ENCODE measurements around the gene MAMDC4. TPM values are rescaled to one million over a fixed set of nuclear protein-coding genes. Genes with fewer than 3 reads are reported as not detected.

Gene MAMDC4
- total RNA-seq, 1 experiment from 2014 or later: 7.4 TPM

DNA sequence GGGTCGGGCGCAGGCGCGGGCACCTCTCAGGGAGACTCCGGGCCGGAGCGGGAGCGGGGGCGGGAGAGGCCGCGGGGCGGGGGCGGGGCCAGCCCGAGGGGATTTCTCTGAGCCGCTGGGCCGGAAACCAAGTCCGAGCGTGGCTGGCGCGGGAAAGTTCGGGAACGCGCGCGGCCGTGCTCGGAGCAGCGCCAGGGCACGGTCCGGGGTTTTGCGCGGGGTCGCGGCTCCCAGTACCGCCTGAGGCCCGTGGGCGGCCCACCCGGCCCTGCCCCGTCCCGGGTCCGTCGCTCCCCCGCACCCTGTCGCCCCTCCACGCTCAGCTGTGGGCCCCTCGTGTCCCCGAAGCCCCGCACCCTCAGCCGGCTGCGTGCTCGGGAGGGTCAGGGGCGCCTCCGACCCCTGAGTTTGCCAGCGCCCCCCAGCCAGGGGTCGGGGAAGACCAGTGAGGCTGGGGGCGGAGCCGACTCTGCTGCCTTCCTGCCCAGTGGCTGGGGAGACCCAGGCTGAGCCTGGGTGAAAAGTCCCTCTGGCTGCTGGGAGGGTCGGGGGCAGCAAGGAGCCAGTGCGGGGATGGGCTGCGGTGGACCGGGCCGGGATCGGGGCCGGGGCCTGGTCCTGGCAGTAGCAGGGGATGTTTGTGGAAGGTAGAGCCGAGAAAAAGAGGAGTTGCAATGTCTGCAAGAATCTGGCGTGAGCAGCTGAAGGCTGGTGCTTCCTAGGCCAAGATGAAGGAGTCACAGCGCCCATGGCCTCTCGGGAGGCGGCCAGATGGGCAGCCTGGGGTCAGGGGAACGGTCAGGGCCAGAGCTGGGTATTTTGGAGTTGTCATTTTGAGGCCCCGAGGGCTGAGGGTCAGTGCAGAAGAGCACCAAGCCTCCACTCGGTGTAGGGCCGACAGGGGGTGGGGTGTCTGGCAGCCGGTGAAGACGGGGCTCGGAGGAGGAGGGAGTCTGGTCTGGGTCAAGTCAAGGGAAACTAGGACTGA is 34.8 kb downstream of the MAMDC4 start:
- DNase-seq (ENCODE audit: low read depth): no peak

DNA sequence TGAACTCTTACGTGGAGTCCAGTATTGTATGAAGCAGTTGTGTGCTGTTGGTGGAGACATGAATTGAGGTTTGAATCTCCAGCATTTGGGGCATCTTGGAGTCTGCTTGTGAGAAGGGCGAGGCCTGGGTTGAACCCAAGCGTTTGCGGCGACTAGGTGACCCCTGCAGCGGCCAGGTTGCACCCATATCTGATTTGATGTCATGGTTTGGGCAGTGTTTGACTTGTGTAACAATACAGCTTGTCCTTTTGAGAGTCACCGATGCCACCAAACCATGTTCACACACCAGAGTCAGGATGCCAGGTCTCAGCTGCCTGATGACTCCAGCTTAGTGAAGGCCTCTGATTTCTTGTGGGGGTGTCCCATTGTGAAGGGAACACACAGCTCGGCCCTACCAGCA is 36.3 kb downstream of the MAMDC4 start:
- no peak for DNase-seq (ENCODE audit: low read depth)

DNA sequence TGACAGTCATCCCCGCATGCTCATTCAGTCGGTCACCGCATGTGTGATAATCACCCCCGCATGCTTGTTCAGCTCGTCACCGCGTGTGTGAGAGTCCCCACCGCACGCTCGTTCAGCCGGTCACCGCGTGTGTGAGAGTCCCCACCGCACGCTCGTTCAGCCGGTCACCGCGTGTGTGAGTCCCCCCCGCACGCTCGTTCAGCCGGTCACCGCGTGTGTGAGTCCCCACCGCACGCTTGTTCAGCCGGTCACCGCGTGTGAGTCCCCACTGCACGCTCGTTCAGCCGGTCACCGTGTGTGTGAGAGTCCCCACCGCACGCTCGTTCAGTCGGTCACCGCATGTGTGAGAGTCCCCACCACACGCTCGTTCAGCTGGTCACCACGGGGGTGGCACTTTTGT is 37.7 kb downstream of the MAMDC4 start:
- DNase-seq (ENCODE audit: low read depth): no peak

DNA sequence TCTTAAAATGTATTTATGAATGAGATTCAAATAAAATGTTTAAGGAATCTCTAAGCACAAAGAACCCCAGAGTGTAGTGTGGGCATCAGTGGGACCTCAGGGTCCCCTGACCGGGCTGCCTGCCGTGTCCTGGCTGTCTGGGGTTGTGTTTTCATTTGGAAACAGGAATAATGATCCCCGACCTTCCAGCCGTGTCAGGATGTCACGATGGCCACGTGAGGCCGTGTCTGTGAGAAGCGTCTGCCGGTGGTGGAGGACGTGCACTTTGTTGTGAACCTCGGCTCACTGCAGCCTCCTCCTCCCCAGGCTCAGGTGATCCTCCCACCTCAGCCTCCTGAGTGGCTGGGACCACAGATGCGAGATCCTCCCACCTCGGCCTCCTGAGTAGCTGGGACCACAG is 38.5 kb downstream of the MAMDC4 start:
- DNase-seq (ENCODE audit: low read depth): no peak

DNA sequence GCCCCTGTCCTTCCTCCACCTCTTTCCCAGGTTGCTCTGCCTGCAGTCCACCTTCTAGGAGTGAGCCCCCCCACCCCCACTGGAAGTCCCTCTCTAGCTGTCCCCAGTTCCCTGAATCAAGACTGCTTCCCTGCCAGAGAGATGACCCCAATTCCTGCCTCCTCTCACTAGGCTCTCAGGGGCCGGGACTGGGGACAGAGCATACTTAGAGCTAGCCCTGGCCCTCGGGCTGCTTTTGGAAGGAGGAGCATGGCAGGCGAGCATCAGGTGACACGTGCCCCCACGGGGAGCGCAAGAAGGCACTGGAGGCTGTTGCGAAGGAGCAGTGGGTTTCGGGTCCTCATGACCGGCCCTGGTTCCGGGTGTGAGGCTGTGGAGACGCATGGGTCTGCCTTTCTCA is 43.9 kb downstream of the MAMDC4 start:
- no peak for DNase-seq (ENCODE audit: low read depth)

DNA sequence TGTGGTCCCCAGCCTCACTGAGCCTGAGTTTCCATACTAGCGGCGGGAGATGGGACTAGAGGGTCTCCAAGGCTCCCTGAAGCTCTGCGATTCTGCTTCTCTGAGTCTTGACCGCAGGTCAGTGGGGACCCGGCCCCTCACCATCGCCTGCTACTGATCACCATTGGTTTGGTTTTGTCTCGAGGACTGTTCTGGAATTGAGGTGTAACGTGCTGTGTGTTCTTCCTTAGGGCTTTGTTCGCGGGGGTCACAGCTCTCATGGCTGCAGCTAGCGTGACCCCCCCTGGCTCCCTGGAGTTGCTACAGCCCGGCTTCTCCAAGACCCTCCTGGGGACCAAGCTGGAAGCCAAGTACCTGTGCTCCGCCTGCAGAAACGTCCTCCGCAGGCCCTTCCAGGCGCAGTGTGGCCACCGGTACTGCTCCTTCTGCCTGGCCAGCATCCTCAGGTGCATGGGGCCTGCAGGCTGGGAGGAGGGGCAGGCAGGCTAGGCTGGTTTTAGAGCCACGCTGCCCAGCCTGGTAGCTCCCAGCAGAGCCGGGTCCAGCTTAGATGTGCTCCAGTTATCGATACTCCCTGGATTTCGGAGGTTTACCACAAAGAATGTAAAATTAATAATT is 46.4 kb downstream of the MAMDC4 start:
- DNase-seq (ENCODE audit: low read depth): no peak

DNA sequence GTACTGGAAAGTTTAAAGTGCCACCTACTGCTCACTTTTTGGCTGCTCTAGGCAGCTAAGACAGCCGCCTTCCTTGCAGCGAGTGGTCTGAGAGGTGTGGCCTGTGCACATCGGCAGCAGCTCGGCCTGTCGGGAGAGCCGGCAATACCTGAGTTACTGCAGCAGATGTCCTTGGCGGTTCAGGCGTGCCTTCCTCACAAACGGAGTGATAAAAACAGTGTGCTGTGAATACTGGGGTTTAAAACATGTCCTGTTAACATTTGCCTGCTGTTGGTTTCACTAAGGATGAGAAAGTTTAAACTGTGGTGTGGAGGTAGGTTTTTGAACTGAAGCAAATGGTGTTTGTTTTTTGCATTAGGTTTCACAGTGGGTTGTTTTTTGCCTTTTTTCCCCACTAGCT is 47.0 kb downstream of the MAMDC4 start:
- DNase-seq (ENCODE audit: low read depth): no peak

DNA sequence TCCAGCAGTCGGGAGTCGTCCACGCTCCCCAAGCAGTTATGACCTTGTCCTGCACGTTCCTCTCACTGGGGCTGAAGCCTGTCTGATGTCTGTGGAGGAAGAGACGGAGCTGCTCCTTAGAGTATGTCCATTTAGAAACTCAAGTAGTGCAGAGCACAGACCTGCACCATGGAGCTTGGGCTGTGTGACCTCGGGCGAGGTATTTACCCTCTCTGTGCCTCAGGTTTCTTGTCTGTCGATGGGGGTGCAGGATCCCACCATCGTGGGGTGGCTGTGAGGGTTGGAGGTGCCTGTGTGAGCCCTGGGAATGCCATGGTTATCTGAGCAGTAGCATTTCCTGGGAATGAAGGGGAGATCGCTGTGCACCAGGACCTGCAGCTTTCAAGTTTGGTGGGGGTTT is 48.4 kb downstream of the MAMDC4 start:
- DNase-seq (ENCODE audit: low read depth): no peak

DNA sequence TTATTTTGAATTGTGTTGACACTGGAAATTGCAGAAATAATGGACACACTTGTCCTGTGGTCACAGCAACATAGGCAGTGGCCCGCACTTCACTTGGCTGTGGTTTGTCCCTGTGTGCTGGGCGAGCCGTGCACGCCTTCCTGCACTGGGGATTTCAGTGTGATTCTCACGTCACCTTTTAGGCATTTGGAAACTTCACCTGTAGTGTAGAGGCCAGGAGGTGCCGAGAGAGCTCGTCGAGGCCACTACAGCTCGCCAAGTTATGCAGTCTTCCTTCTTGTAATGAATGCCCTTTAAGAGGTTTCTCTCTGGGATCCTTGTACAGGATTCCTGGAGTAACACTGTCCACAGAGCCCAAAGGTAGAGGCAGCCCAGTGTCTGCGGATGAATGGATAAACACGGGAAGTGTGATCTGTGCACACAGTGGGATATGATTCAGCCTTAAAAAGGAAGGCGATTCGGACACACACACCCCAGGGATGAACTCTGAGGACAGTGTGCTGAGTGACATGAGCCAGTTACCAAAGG is 48.9 kb downstream of the MAMDC4 start:
- no peak for DNase-seq (ENCODE audit: low read depth)

DNA sequence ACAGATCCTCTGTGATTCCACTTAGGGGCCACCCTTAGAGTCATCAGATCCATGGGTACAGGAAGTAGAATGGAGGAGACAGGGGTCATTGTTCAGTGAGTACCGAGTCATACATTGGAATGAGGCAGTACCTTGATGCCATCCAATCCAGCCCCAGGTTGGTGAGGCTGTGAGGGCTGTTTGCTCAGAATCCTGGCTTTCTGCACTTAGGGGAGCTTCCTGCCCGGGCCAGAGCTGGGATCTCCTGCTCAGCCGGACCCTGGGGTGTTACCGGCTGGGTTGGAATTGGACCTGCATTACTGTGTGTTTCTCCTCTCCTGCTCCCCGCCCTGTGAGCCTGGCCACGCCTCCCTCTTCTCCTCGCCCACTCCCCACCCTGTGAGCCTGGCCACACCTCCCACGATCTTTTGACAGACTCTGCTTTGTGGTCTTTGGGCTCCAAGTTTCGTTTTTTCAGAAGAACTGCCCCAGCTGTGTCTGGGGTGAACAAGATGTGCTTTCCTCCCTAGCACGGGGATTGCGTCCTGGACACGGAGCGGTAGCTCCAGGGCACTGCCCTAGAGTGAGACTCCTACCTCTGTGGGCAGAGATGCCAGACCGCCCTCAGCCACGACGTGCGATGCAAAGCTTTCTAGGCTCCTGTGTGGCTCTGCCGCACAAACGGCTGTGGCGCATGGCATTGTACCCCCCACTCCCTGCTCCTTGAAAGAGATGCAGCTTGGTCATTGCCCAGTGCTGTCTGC is 49.5 kb downstream of the MAMDC4 start:
- DNase-seq (ENCODE audit: low read depth): peak; percentile 90

DNA sequence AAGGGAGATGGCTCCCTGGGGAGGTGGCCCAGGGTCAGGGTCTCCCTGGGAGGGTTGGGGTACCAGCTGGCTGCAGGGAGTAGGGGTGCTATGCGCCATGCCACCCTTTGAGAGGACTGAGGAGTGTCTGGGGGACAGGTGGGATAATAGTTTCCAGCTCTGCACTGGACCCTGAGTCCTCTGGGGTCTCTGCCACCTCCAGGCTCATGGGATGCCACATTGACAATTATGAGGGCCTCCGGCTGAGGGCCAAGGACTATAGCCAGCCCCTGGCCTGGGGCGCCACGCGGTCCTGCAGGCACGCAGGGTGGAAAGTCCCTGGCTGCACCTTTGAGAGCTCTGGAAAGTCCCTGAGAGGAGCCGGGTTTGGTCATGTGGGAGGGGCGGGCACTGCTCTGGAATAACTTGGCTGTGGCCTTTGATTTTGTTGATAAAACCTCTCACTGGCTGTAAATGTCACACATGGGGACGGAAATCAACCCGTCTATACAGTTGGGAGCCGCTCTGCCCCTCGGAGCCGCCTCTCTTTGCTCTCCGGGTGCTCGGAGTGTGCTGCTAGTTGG is 50.2 kb downstream of the MAMDC4 start:
- DNase-seq (ENCODE audit: low read depth): no peak

DNA sequence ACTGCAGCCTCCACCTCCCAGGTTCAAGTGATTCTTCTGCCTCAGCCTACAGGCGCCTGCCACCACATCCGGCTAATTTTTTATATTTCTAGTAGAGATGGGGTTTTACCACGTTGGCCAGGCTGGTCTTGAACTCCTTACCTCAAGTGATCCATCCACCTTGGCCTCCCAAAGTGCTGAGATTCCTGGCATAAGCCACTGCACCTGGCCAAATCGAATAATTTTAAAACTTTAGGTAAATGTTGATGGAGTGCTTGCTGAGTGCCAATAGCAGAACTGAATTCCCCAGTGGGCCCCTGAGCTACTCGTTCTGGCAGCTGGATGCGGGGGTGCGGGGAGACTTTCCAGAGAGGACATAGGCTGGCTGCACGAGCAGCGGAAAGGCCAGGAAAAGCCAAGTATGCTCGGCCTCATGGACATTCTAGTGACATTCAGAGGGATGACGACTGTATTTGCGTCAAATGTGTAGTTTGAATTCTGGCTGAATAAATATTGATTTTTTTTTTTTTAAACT is 51.0 kb downstream of the MAMDC4 start:
- no peak for DNase-seq (ENCODE audit: low read depth)

DNA sequence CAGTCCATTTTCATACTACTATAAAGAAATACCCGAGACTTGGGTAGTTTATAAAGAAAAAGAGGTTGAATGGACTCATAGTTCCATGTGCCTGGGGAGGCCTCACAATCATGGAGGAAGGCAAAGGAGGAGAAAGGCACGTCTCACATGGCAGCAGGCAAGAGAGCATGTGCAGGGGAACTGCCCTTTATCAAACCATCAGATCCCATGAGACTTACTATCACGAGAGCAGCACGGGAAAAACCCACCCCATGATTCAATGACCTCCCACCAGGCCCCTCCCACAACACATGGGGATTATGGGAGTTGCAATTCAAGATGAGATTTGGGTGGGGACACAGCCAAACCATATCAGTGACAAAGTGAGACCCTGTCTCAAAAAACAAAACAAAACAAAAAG is 54.1 kb downstream of the MAMDC4 start:
- no peak for DNase-seq (ENCODE audit: low read depth)

DNA sequence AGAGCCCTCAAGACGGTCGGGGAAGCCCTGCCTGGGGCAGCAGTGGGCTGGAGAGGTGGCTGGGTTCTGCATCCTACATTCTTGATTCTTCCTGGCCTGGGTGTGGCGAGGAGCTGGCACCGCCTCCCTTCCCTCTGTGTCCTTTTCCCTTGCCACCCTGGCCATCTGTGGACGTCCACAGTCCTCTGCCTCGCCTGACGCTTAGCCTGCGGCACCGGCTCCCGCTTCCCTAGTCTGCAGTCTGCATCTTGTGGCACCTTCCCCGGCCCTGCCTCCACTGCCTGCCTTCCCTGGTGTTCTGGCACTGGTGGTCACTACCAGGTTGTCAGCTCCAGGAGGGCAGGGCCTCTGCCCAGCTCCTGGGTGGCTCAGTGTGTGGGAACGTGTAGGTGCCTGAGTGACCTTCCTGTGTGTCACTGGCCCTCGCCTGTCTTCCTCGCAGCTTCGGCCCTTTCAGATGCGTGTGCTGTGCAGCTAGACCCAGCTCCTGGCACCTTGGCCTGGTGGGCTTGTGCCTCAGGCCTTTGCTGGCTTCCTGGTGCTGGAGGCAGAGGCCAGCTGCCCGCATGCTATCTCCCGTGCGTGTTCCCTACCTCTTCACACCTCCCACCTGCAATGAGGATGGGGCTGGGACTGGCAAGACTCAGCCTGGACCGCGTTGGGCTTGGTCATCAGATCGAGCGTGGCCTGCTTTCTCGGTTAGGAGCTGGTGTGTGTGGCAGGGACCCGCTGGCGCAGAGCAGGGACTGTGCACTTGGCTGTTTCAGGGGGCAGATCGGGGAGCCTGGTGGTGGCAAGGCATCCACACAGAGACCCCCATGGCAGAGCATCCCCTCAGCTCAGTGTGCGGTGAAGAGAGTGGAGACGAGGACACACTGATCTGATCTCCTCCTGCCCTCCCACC is 55.1 kb downstream of the MAMDC4 start:
- DNase-seq (ENCODE audit: low read depth): no peak

Small RNA genes lying within 50 kb of the gene (small RNA-seq; reads per million reads assigned to genes)
- gene MIR4292 (not detected), gene MIR4479 (not detected)

Other genes with a start within 250 kb of the MAMDC4 start
- 31.8 and 34.6 TPM in 2 replicates for gene EGFL7, start 189.4 kb upstream of the MAMDC4 start, total RNA-seq (2014; rRNA removed; shearing (Covaris generic))
- gene AGPAT2, start 164.9 kb upstream of the MAMDC4 start, total RNA-seq (2014; rRNA removed; shearing (Covaris generic)): 56.0 and 73.5 TPM in 2 replicates
- 2.4 and 4.5 TPM in 2 replicates for gene DIPK1B, start 139.8 kb upstream of the MAMDC4 start, total RNA-seq (2014; rRNA removed; shearing (Covaris generic))
- gene LCN10, start 109.4 kb upstream of the MAMDC4 start, total RNA-seq (2014; rRNA removed; shearing (Covaris generic)): not detected in 2 replicates
- gene LCN6, start 103.8 kb upstream of the MAMDC4 start, total RNA-seq (2014; rRNA removed; shearing (Covaris generic)): not detected in 2 replicates
- gene LCN8, start 94.1 kb upstream of the MAMDC4 start, total RNA-seq (2014; rRNA removed; shearing (Covaris generic)): not detected in 2 replicates
- gene LCN15, start 87.8 kb upstream of the MAMDC4 start, total RNA-seq (2014; rRNA removed; shearing (Covaris generic)): not detected in 2 replicates
- 52.5 and 71.5 TPM in 2 replicates for gene TMEM141, start 61.0 kb upstream of the MAMDC4 start, total RNA-seq (2014; rRNA removed; shearing (Covaris generic))
- gene CCDC183, start 56.0 kb upstream of the MAMDC4 start, total RNA-seq (2014; rRNA removed; shearing (Covaris generic)): not detected in 2 replicates
- gene RABL6, start 44.4 kb upstream of the MAMDC4 start, total RNA-seq (2014; rRNA removed; shearing (Covaris generic)): 87.9 and 90.9 TPM in 2 replicates
- gene AJM1, start 9.9 kb upstream of the MAMDC4 start, total RNA-seq (2014; rRNA removed; shearing (Covaris generic)): 0.87 and 1.5 TPM in 2 replicates
- 124 and 165 TPM in 2 replicates for gene PHPT1, start 2.9 kb upstream of the MAMDC4 start, total RNA-seq (2014; rRNA removed; shearing (Covaris generic))
- 301 and 357 TPM in 2 replicates for gene EDF1, start 14.0 kb downstream of the MAMDC4 start, total RNA-seq (2014; rRNA removed; shearing (Covaris generic))
- gene TRAF2, start 34.2 kb downstream of the MAMDC4 start, total RNA-seq (2014; rRNA removed; shearing (Covaris generic)): 16.9 and 18.5 TPM in 2 replicates
- gene FBXW5, start 92.4 kb downstream of the MAMDC4 start, total RNA-seq (2014; rRNA removed; shearing (Covaris generic)): 171 and 188 TPM in 2 replicates
- gene C8G, start 92.9 kb downstream of the MAMDC4 start, total RNA-seq (2014; rRNA removed; shearing (Covaris generic)): 0.47 TPM in 1 of 2 replicates, not detected in the other
- gene LCN12, start 99.9 kb downstream of the MAMDC4 start, total RNA-seq (2014; rRNA removed; shearing (Covaris generic)): not detected in 2 replicates
- gene PTGDS, start 125.2 kb downstream of the MAMDC4 start, total RNA-seq (2014; rRNA removed; shearing (Covaris generic)): not detected in 2 replicates
- gene LCNL1, start 130.6 kb downstream of the MAMDC4 start, total RNA-seq (2014; rRNA removed; shearing (Covaris generic)): not detected in 2 replicates
- gene PAXX, start 140.1 kb downstream of the MAMDC4 start, total RNA-seq (2014; rRNA removed; shearing (Covaris generic)): 68.0 and 77.8 TPM in 2 replicates
- gene CLIC3, start 144.2 kb downstream of the MAMDC4 start, total RNA-seq (2014; rRNA removed; shearing (Covaris generic)): 1.0 and 1.7 TPM in 2 replicates
- 7.5 and 9.0 TPM in 2 replicates for gene ABCA2, start 175.9 kb downstream of the MAMDC4 start, total RNA-seq (2014; rRNA removed; shearing (Covaris generic))
- not detected in 2 replicates for gene FUT7, start 179.7 kb downstream of the MAMDC4 start, total RNA-seq (2014; rRNA removed; shearing (Covaris generic))
- 31.5 and 39.2 TPM in 2 replicates for gene NPDC1, start 193.8 kb downstream of the MAMDC4 start, total RNA-seq (2014; rRNA removed; shearing (Covaris generic))
- not detected in 2 replicates for gene ENTPD2, start 201.7 kb downstream of the MAMDC4 start, total RNA-seq (2014; rRNA removed; shearing (Covaris generic))
- gene SAPCD2, start 218.2 kb downstream of the MAMDC4 start, total RNA-seq (2014; rRNA removed; shearing (Covaris generic)): 58.5 and 69.2 TPM in 2 replicates
- 12.0 and 15.6 TPM in 2 replicates for gene UAP1L1, start 225.2 kb downstream of the MAMDC4 start, total RNA-seq (2014; rRNA removed; shearing (Covaris generic))
- 56.1 and 59.3 TPM in 2 replicates for gene MAN1B1, start 234.6 kb downstream of the MAMDC4 start, total RNA-seq (2014; rRNA removed; shearing (Covaris generic))

All from HT1080 (cell line).